ENCODE results near the gene MSMO1.
A peak's percentile ranks its signal among the peaks of the same experiment; 100 is the strongest.

The MSMO1 gene

DNA sequence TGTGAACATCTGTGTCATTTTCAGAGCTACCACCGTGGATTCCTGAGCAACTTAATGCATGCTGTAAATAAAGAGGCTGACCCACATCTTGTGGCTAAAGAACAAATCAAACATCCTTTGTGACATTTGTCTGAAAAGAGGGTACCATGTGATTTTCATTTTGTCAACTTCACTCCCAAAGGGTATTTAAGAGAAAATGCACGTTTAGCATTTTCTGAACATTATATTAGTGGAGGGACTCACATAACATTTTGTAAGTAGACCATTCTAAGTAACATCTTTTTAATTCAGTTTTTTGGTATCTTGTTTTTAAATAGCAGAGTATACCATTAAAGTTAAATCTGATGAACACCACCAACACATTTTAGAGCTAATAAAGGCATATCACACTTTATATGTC, 34.3 kb downstream of the MSMO1 start:
- no peak for TF ChIP-seq CTCF (conservative IDR thresholded peaks at IDR 0.05; ENCODE audit: low read length)
- DNase-seq (ENCODE audit: low read depth): no peak
- no peak overlapping the region for H3K4me3 ChIP-seq (ENCODE audit: low read length)

DNA sequence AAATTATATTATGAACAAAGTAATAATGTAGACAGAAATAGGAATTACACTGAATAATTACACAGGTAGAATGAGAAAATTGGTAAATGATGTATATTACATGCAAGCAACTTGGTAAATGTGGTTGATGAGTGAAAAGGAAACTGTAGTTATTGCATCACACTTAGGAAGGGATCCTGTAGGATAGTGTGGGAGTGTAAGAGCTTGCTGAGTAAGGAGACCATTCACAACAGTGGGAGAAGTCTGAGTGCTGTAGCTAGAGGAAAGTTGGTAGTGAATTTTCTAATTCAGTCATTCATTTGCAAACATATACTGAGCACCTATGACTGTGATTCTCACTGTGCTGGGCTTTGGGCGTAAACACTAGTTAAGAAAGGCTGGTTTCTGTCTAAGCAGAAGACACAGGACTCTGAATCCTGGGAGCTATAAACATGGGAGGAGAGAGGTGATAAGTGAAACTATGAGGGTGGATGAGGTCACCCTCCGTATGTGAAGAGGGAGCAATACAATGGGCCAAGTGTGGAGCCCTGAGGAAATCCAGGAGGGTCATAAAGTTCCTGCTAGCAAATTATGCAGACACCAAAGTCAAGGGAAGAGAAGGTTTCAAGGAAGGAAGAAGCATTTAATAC, 37.1 kb downstream of the MSMO1 start:
- TF ChIP-seq CTCF (conservative IDR thresholded peaks at IDR 0.05; ENCODE audit: low read length): no peak
- DNase-seq (ENCODE audit: low read depth): peak; percentile 24

GRCh38 chr4:165367040-165367439, 39.6 kb downstream of the MSMO1 start:
- DNase-seq (ENCODE audit: low read depth): no peak
- no peak overlapping the region for H3K4me3 ChIP-seq (ENCODE audit: low read length)
- no peak for TF ChIP-seq CTCF (conservative IDR thresholded peaks at IDR 0.05; ENCODE audit: low read length)

More for the DNA sequence above, 37.1 kb downstream of the MSMO1 start:
- no peak overlapping the region for H3K4me3 ChIP-seq (ENCODE audit: low read length)

DNA sequence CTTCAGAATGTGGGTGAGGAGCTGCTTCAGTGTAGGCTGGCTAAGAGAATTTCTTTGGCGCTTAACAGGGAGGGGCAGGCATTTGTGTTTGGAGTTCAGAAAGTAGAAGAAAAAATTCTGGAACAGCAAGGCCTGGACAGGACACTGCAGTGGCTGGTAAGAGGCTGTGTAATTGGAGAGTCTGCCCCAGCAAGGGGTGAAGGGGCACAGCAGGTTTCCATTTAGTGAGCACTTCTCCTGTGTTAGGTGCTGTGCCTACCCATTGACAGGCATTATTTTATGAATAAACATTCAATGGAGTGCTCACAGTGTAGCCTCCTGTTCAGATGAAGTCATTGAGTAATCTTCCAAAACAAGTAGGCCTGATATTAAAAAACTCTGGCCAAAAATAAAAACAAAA, 40.6 kb downstream of the MSMO1 start:
- TF ChIP-seq CTCF (conservative IDR thresholded peaks at IDR 0.05; ENCODE audit: low read length): no peak
- DNase-seq (ENCODE audit: low read depth): no peak

DNA sequence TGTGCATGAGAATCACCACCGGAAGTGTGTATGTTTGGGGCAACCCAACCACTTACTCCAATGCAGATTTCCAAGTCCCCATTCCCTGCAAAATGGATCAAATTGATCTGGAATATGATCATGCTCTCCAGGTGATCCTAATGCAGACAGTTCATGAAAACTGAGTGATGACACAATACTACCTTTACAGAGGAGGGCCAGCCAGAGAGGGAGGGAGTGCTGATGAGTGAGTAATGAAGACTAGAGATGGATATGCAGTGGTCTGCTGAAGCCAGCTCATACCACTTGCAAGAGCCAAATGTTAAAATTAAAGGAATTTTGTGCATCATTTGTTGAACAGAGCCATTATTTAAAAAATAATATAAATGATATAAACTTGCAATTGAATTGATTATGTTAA, 41.1 kb downstream of the MSMO1 start:
- H3K4me3 ChIP-seq (ENCODE audit: low read length): no peak overlapping the region
- no peak for DNase-seq (ENCODE audit: low read depth)
- no peak for TF ChIP-seq CTCF (conservative IDR thresholded peaks at IDR 0.05; ENCODE audit: low read length)

More for the DNA sequence above, 40.6 kb downstream of the MSMO1 start:
- H3K4me3 ChIP-seq (ENCODE audit: low read length): no peak overlapping the region

DNA sequence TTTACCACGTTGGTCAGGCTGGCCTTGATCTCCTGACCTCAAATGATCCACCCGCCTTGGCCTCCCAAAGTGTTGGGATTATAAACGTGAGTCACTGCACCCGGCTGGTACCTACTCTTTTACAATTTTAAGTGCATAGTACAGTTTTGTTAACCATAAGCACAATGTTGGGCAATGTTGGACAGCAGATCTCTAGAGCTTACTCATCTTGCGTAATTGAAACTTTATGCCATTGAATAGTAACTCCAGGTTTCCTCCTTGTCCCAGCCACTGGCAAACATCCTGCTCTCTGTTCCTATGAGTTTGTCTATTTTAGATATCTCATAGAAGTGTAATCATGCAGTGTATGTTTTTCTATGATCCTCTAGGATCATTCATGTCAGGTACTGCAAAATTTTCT, 42.1 kb downstream of the MSMO1 start:
- DNase-seq (ENCODE audit: low read depth): no peak
- no peak for TF ChIP-seq CTCF (conservative IDR thresholded peaks at IDR 0.05; ENCODE audit: low read length)
- H3K4me3 ChIP-seq (ENCODE audit: low read length): no peak overlapping the region

- DNase-seq (ENCODE audit: low read depth): no peak
- no peak overlapping the region for H3K4me3 ChIP-seq (ENCODE audit: low read length)
- no peak for TF ChIP-seq CTCF (conservative IDR thresholded peaks at IDR 0.05; ENCODE audit: low read length)
These were observed 43.1 kb downstream of the MSMO1 start for GRCh38 chr4:165370530-165370929.

Measured in AG10803 (cell line).